Astrocyte of the cerebellum (primary cell): ENCODE measurements around the gene CCDC120.

Experiments used
- DNase-seq: peaks from one replicate; pipeline ENCODE4 v3.0.0-alpha.2; 2011; ENCODE audit warnings: low read depth
- H3K4me3 ChIP-seq: 2 replicates; pipeline ENCODE4 v1.5.1; 2011; ENCODE audit warnings: mild to moderate bottlenecking, low read depth, low read length, moderate library complexity
- CTCF ChIP-seq: IDR thresholded peaks from 2 replicates; pipeline ENCODE4 v1.5.1; 2012; ENCODE audit warnings: low read length, low read depth, moderate library complexity, mild to moderate bottlenecking; ENCODE audit errors: missing control alignments
- in situ Hi-C: cut with HindIII; loops from 2 replicates; pipeline ENCODE4 v1.10.0; 2017; ENCODE audit warnings: low sequenced_read_pairs

Gene CCDC120

GRCh38 chrX:49058794-49059193, at the start of gene CCDC120:
CCDC120 (plus strand) TSS chrX:49058999; CDS start chrX:49062042, 3,043 bp downstream.
- in situ Hi-C loops = no loop called here
- H3K4me3 ChIP-seq = no peak within 1 kb of the TSS
- no peak for TF ChIP-seq CTCF
- no peak for DNase-seq

GRCh38 chrX:49019050-49019449, 39.7 kb upstream of the CCDC120 start:
- TF ChIP-seq CTCF = no peak
- in situ Hi-C loops = no loop called here
- DNase-seq = no peak
- no peak overlapping the region for H3K4me3 ChIP-seq

- DNase-seq = no peak
- no peak for TF ChIP-seq CTCF
- no peak overlapping the region for H3K4me3 ChIP-seq
- in situ Hi-C loops = no loop called here
Measured at GRCh38 chrX:49019599-49020249, 39.1 kb upstream of the CCDC120 start.

DNA sequence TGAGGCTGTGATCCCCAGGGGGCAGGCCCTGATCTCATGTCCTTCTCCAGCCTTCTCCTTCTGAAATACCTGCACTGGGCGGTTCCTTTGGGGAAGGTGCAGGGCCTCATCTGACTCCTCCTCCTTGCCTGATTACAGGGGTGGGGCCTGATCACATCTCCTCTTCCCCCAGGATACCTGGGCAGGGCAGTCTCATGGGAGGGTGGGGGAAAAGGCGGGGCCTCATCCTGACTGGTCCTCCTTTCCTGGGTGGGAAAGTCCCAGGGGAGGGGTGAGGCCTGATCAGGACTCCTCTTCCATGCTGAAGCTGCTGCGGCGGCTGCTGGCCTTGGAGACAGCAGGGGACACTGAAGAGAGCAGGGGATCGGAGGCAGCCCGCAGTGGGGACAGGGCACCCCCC, 28.9 kb upstream of the CCDC120 start:
- no peak for TF ChIP-seq CTCF
- H3K4me3 ChIP-seq = no peak overlapping the region
- in situ Hi-C loops = no loop called here
- no peak for DNase-seq

DNA sequence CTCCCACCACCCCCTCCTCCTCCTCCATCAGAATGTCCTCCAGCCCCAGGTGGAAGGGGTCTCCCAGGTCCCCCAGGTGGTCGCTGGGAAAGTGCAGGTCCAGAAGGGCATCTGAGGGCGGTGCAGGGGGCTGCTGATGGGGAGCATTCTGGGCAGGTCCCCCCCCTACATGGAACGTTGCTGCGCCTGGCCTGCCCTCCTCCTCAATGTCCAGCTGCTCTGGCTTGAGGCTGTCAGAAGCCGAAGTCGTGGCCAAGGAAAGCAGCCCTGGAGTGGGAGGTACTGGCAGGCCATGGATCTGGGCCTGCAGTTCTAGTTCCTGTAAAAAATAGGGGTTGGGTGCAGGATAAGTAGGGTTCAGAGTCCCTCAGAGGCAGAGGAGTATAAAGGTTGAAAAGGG, 28.5 kb upstream of the CCDC120 start:
- no peak for TF ChIP-seq CTCF
- H3K4me3 ChIP-seq = no peak overlapping the region
- DNase-seq = no peak
- in situ Hi-C loops = no loop called here

- in situ Hi-C loops = no loop called here
- no peak overlapping the region for H3K4me3 ChIP-seq
- no peak for DNase-seq
- no peak for TF ChIP-seq CTCF
Measured at GRCh38 chrX:49037883-49038475, 20.8 kb upstream of the CCDC120 start.
